Activated CD8-positive, alpha-beta memory T cell treated with anti-CD3 and anti-CD28 coated beads, Interleukin-2, amount 50 U/mL, for 24 hours (primary cell): ENCODE measurements around the gene CDC16.

Experiments used
- DNase-seq: peaks from one replicate; pipeline ENCODE4 v3.0.0-alpha.2; 2020; ENCODE audit errors: extremely low read depth

Gene CDC16

GRCh38 chr13:114303700-114304327 lies 69.1 kb downstream of the CDC16 start:
- no peak for DNase-seq

- DNase-seq, result no peak
Measured at GRCh38 chr13:114304346-114305034, 69.8 kb downstream of the CDC16 start.

- DNase-seq, result no peak
Measured at GRCh38 chr13:114309086-114309485, 74.4 kb downstream of the CDC16 start.

GRCh38 chr13:114309806-114310410 lies 75.2 kb downstream of the CDC16 start:
- DNase-seq, result no peak

GRCh38 chr13:114310956-114311355 lies 76.3 kb downstream of the CDC16 start:
- DNase-seq, result no peak

- DNase-seq, result no peak
Measured at GRCh38 chr13:114311387-114311786, 76.7 kb downstream of the CDC16 start.

- DNase-seq, result no peak
Measured at GRCh38 chr13:114311908-114312307, 77.2 kb downstream of the CDC16 start.

- no peak for DNase-seq
Measured at GRCh38 chr13:114313061-114313860, 78.6 kb downstream of the CDC16 start.

- peak; percentile 80 for DNase-seq
Measured at GRCh38 chr13:114314074-114314912, 79.6 kb downstream of the CDC16 start, which contains the start of gene CHAMP1. Gene CHAMP1, plus strand, starts transcription at chr13:114314503. Its CDS starts 9,340 bp downstream, at chr13:114323843.

GRCh38 chr13:114315074-114315785 lies 80.5 kb downstream of the CDC16 start:
- no peak for DNase-seq

- DNase-seq, result no peak
Measured at GRCh38 chr13:114318624-114319023, 83.9 kb downstream of the CDC16 start.

- no peak for DNase-seq
Measured at GRCh38 chr13:114319441-114319913, 84.8 kb downstream of the CDC16 start.

- no peak for DNase-seq
Measured at GRCh38 chr13:114320065-114320464, 85.4 kb downstream of the CDC16 start.

- no peak for DNase-seq
Measured at GRCh38 chr13:114321256-114321655, 86.6 kb downstream of the CDC16 start.
